Liver (tissue), 9 donors: Measurements from ENCODE around the gene GLTPD2. TPM values are rescaled to one million over a fixed set of nuclear protein-coding genes. Genes with fewer than 3 reads are reported as not detected.

Experiments
- DNase-seq: peaks from one replicate; pipeline ENCODE4 v3.0.0-alpha.2; 2017; ENCODE audit warnings: low spot score
- H3K27ac ChIP-seq, 2 donors: one replicate each; pipeline ENCODE4 v1.7.0; 2013; ENCODE audit warnings: inconsistent platforms in 2 of 2, low read length in 2 of 2, control low read depth in 1 of 2, low read depth in 1 of 2, mild to moderate bottlenecking in 1 of 2
- H3K27me3 ChIP-seq, 4 donors: one replicate each; pipeline versions ENCODE4 v1.6.1 to v1.7.0; 2013; ENCODE audit warnings: low read length in 3 of 4, inconsistent platforms in 1 of 4, mild to moderate bottlenecking in 1 of 4, moderate library complexity in 1 of 4; ENCODE audit not compliant: control insufficient read depth in 4 of 4, insufficient read depth in 4 of 4
- H3K36me3 ChIP-seq, 4 donors: one replicate each; pipeline versions ENCODE4 v1.6.1 to v1.7.0; 2013; ENCODE audit warnings: low read length in 3 of 4, mild to moderate bottlenecking in 3 of 4, low read depth in 1 of 4, moderate library complexity in 1 of 4; ENCODE audit not compliant: control insufficient read depth in 4 of 4, insufficient read depth in 3 of 4
- H3K4me1 ChIP-seq, 4 donors: one replicate each; pipeline versions ENCODE4 v1.6.1 to v1.7.0; 2013; ENCODE audit warnings: low read length in 3 of 4, mild to moderate bottlenecking in 3 of 4, moderate library complexity in 1 of 4; ENCODE audit not compliant: control insufficient read depth in 4 of 4, insufficient read depth in 4 of 4
- H3K4me3 ChIP-seq, 3 donors: one replicate each; pipeline versions ENCODE4 v1.6.1 to v1.7.0; 2013; ENCODE audit warnings: low read length in 3 of 3, control low read depth in 1 of 3, low read depth in 1 of 3, mild to moderate bottlenecking in 1 of 3
- H3K9ac ChIP-seq, 2 donors: one replicate each; pipeline ENCODE4 v1.7.0; 2013; ENCODE audit warnings: low read length in 2 of 2, mild to moderate bottlenecking in 2 of 2, moderate library complexity in 2 of 2, control low read depth in 1 of 2, low read depth in 1 of 2
- H3K9me3 ChIP-seq, 4 donors: one replicate each; pipeline versions ENCODE4 v1.6.1 to v1.7.0; 2013; ENCODE audit warnings: low read length in 3 of 4; ENCODE audit not compliant: control insufficient read depth in 4 of 4
- EGR1 ChIP-seq, 2 donors: IDR thresholded peaks; 2 replicates each; pipeline ENCODE4 v1.6.1; 2016 to 2018; ENCODE audit warnings: antibody characterized with exemption in 2 of 2, low read depth in 2 of 2
- FOXA1 ChIP-seq: IDR thresholded peaks from 2 replicates; pipeline ENCODE4 v1.6.1; 2016; ENCODE audit warnings: antibody characterized with exemption
- HNF4A ChIP-seq, 2 donors: conservative IDR thresholded peaks; 2 replicates each; pipeline ENCODE4 v1.6.1; 2016; ENCODE audit warnings: antibody characterized with exemption in 2 of 2, mild to moderate bottlenecking in 2 of 2
- HNF4G ChIP-seq: IDR thresholded peaks from 2 replicates; pipeline ENCODE4 v1.6.1; 2016; ENCODE audit warnings: antibody characterized with exemption
- RAD21 ChIP-seq, 2 donors: IDR thresholded peaks; 2 replicates each; pipeline ENCODE4 v1.6.1; 2016; ENCODE audit warnings: antibody characterized with exemption in 2 of 2, mild to moderate bottlenecking in 2 of 2
- SP1 ChIP-seq: IDR thresholded peaks from 2 replicates; pipeline ENCODE4 v1.6.1; 2018; ENCODE audit warnings: antibody characterized with exemption, mild to moderate bottlenecking
- TAF1 ChIP-seq: conservative IDR thresholded peaks from 2 replicates; pipeline ENCODE4 v1.6.1; 2016; ENCODE audit warnings: antibody characterized with exemption, mild to moderate bottlenecking
- YY1 ChIP-seq: IDR thresholded peaks from 2 replicates; pipeline ENCODE4 v1.6.1; 2016; ENCODE audit warnings: antibody characterized with exemption, mild to moderate bottlenecking
- WGBS: extraction: QIAGEN DNeasy Blood & Tissue Kit; methylation state at CpG from one replicate; pipeline ENCODE4 v1.1.7; 2013; 5-methylcytosine and 5-hydroxymethylcytosine counted together
- polyA plus RNA-seq, 2 donors: library from polyadenylated mRNA; stranded (reverse) in 1 of 2; unstranded in 1 of 2; fragments of 200-250 nt in 1 of 2; fragments of >200 nt in 1 of 2; fragmentation: Nextera tagmentation in 1 of 2; extraction: Ambion mirVana in 1 of 2; gene quantifications; one replicate each; pipeline versions ENCODE4 v1.2.1 to v1.2.3, GENCODE V29; 2013 to 2015
- total RNA-seq, 2 donors: library from RNA; depleted of rRNA; stranded (reverse); fragments of >200 nt; gene quantifications; one replicate each; pipeline ENCODE4 v1.2.3, GENCODE V29; 2014
- TF ChIP-seq, protein P1 (sequence below): fragments of 150-350 bp; IDR thresholded peaks from 2 replicates; pipeline ENCODE4 v1.5.1; 2017; ENCODE audit warnings: improper control_type of control experiment, low read depth, low read length; ENCODE audit not compliant: missing input control
- TF ChIP-seq, protein P2 (sequence below): IDR thresholded peaks from 2 replicates; pipeline ENCODE4 v1.6.1; 2016; ENCODE audit warnings: antibody characterized with exemption
- TF ChIP-seq, protein P3 (sequence below): IDR thresholded peaks from 2 replicates; pipeline ENCODE4 v1.6.1; 2016; ENCODE audit warnings: antibody characterized with exemption
- TF ChIP-seq, protein P4 (sequence below): IDR thresholded peaks from 2 replicates; pipeline ENCODE4 v1.6.1; 2016; ENCODE audit warnings: antibody characterized with exemption
- donor health status: healthy.
- donor health status: healthy.
- donor health status: healthy.
- donor health status: healthy.
- donor health status: healthy.

The GLTPD2 gene
- total and polyA plus RNA-seq, 4 donors = 15.1 to 63.2 (median 25.7) TPM

DNA sequence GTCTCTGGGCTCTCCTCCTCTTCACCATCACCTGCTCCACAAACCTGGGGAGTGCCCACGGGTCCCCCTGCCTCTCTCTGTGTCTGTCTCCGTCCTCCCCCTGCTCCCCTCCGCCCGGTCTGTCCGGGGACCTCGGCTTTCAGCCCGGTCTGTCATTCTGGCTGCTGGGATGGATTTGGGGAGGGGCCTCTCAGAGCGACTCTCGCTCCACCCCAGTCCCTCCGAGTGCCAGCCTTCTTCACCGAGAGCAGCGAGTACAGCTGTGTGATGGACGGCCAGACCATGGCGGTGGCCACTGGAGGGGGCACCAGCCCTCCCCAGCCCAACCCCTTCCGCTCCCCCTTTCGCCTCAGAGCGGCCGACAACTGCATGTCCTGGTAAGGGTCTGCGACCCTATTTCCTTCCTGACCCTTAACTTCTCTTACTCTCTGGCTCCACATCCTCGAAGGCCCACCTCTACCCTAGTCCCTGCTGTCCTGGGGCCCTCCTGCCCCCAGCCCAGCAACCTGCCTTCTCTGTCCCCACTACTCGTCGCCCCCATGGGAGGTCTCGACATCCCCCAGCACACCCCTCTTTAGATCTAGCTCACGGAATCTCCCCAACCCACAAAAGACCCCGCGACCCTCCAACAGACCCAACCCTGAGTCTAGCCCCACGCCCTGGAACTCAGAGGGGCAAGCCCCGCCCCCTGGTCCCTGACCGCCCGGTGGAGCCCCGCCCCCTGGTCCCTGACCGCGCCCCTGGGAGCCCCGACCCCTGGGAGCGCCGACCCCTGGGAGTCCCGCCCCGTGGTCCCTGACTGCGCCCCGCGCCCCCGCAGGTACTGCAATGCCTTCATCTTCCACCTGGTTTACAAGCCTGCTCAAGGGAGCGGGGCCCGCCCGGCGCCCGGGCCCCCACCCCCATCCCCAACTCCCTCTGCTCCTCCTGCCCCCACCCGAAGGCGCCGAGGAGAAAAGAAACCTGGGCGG lies 43.5 kb upstream of the GLTPD2 start (continued):
- TF ChIP-seq, protein P1, sequence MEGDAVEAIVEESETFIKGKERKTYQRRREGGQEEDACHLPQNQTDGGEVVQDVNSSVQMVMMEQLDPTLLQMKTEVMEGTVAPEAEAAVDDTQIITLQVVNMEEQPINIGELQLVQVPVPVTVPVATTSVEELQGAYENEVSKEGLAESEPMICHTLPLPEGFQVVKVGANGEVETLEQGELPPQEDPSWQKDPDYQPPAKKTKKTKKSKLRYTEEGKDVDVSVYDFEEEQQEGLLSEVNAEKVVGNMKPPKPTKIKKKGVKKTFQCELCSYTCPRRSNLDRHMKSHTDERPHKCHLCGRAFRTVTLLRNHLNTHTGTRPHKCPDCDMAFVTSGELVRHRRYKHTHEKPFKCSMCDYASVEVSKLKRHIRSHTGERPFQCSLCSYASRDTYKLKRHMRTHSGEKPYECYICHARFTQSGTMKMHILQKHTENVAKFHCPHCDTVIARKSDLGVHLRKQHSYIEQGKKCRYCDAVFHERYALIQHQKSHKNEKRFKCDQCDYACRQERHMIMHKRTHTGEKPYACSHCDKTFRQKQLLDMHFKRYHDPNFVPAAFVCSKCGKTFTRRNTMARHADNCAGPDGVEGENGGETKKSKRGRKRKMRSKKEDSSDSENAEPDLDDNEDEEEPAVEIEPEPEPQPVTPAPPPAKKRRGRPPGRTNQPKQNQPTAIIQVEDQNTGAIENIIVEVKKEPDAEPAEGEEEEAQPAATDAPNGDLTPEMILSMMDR = no peak
- TF ChIP-seq FOXA1 = no peak

DNA sequence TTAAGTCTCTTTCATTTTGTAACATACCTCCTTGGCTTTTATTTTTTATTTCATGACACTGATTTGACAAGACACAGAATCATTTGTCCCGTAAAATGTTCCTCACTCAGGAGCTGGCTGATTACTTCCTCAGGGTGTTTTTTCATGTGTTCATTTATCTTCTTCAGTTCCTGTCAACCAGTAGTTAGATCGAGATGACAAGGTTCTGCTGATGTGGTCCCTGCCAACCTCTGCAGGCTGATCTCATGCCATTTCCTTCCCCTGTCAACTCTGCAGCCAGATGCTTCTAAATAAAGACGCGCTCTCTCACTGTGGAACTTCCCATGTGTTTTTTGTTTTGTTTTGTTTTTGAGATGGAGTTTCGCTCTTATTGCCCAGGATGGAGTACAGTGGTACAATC lies 40.9 kb upstream of the GLTPD2 start:
- TF ChIP-seq FOXA1 (no peak), SP1 (peak; percentile 14)
- no peaks in the 10 kb centered on the region for H3K4me1 ChIP-seq
- H3K9ac ChIP-seq = no peak overlapping the region
- no peak for DNase-seq
- H3K27me3 ChIP-seq = no peaks in the 10 kb centered on the region
- H3K27ac ChIP-seq = peak overlapping the region; percentile 31 to 51
- H3K36me3 ChIP-seq = no peaks in the 10 kb centered on the region
- WGBS = 60% methylated on average over 5 of the region's 5 CpGs
- no peaks in the 10 kb centered on the region for H3K9me3 ChIP-seq
- H3K4me3 ChIP-seq = no peak overlapping the region

DNA sequence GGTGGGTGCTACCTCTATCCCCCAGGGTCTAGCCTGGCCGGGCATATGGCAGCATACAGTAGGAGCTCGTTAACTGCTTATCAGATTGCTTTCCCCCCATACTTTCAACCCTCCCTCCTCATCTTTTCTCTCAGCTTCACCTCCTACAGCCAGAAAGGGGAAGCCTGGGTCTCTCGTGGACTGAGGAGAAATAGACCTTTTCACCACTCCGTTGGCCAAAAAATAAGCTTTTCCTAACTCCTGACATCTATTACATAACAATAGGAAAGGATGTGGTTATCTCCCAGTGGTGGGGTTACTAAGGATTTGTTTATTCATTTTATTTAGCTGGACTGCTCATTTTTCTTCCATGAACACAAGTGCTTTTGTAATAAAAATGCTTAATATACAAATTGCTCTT lies 40.1 kb upstream of the GLTPD2 start:
- H3K27ac ChIP-seq = peak overlapping the region; percentile 51 to 74
- no peaks in the 10 kb centered on the region for H3K9me3 ChIP-seq
- 67% methylated on average over 4 of the region's 4 CpGs for WGBS
- no peaks in the 10 kb centered on the region for H3K4me1 ChIP-seq
- H3K9ac ChIP-seq = no peak overlapping the region
- TF ChIP-seq, protein P2, sequence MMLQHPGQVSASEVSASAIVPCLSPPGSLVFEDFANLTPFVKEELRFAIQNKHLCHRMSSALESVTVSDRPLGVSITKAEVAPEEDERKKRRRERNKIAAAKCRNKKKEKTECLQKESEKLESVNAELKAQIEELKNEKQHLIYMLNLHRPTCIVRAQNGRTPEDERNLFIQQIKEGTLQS = no peak
- TF ChIP-seq FOXA1 = no peak
- TF ChIP-seq TAF1 = no peak
- TF ChIP-seq, protein P1 = no peak
- TF ChIP-seq EGR1 (IDR thresholded peaks at IDR 0.05; ENCODE audit: low read depth in 2 of 2) = no peak
- TF ChIP-seq, protein P3, sequence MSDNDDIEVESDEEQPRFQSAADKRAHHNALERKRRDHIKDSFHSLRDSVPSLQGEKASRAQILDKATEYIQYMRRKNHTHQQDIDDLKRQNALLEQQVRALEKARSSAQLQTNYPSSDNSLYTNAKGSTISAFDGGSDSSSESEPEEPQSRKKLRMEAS = no peak
- TF ChIP-seq SP1 = no peak
- no peak for TF ChIP-seq YY1
- no peak for TF ChIP-seq RAD21 (IDR thresholded peaks at IDR 0.05)
- no peak for TF ChIP-seq HNF4A (conservative IDR thresholded peaks at IDR 0.05)
- TF ChIP-seq HNF4G = no peak
- TF ChIP-seq, protein P4, sequence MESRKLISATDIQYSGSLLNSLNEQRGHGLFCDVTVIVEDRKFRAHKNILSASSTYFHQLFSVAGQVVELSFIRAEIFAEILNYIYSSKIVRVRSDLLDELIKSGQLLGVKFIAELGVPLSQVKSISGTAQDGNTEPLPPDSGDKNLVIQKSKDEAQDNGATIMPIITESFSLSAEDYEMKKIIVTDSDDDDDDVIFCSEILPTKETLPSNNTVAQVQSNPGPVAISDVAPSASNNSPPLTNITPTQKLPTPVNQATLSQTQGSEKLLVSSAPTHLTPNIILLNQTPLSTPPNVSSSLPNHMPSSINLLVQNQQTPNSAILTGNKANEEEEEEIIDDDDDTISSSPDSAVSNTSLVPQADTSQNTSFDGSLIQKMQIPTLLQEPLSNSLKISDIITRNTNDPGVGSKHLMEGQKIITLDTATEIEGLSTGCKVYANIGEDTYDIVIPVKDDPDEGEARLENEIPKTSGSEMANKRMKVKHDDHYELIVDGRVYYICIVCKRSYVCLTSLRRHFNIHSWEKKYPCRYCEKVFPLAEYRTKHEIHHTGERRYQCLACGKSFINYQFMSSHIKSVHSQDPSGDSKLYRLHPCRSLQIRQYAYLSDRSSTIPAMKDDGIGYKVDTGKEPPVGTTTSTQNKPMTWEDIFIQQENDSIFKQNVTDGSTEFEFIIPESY = no peak
- H3K36me3 ChIP-seq = no peaks in the 10 kb centered on the region
- H3K27me3 ChIP-seq = no peaks in the 10 kb centered on the region
- no peak for DNase-seq
- H3K4me3 ChIP-seq = no peak overlapping the region
